HCT116 (cell line): ENCODE results near the gene KRT2. TPM values are rescaled to one million over a fixed set of nuclear protein-coding genes. Genes with fewer than 3 reads are reported as not detected.

Experiments
- ATAC-seq: fragments of 200-7000 bp; cut with Tn5 transposase; 2 replicates; pipeline ENCODE4 v1.9.1; 2020; ENCODE audit warnings: mild to moderate bottlenecking, moderate library complexity
- BruUV-seq: library from RNA; stranded (reverse); fragments of 400-500 nt; replicated peaks from 2 replicates; lab custom pipeline; 2021; lab: Mats Ljungman, UMichigan
- CTCF ChIA-PET: fragments of 300-600 bp; sonication (Branson Sonifier 250); formaldehyde crosslinking; loops from one replicate; lab custom pipeline; 2021; ENCODE audit warnings: antibody characterized with exemption; lab: Charles Lee
- POLR2A ChIA-PET: fragments of 300-600, 350-600 bp; sonication (Branson Sonifier 250); formaldehyde crosslinking; loops from one replicate; lab custom pipeline; 2021; ENCODE audit warnings: antibody characterized with exemption; lab: Charles Lee
- RAD21 ChIA-PET, 2 experiments: fragments of 300-600 bp; sonication (Branson Sonifier 250); formaldehyde crosslinking; loops; one replicate each; lab custom pipeline; 2023; ENCODE audit warnings: low total read pairs in 2 of 2; ENCODE audit not compliant: uncharacterized antibody in 2 of 2, unreplicated experiment in 2 of 2, low non-redundant PET in 1 of 2; lab: Charles Lee
- DNase-seq: peaks from one replicate; pipeline ENCODE4 v3.0.0-alpha.2; 2010; ENCODE audit warnings: low read depth, low spot score
- H2AFZ ChIP-seq: fragments of 200-600 bp; shearing (Covaris generic), sonication (generic); 2 replicates; pipeline ENCODE4 v1.6.1; 2017; ENCODE audit warnings: low read depth, mixed run types, mixed read lengths, antibody characterized with exemption, low read length; ENCODE audit not compliant: poor library complexity, severe bottlenecking
- H3K27ac ChIP-seq: 2 replicates; pipeline ENCODE4 v1.5.1; 2012; ENCODE audit warnings: low read depth, low read length
- H3K27me3 ChIP-seq: fragments of 200-600 bp; sonication (generic); 2 replicates; pipeline ENCODE4 v1.6.1; 2016; ENCODE audit warnings: mixed run types, low read length, mixed read lengths; ENCODE audit not compliant: insufficient read depth
- H3K36me3 ChIP-seq, 2 experiments: fragments of 200-500 bp in 1 of 2; fragments of 200-600 bp in 1 of 2; sonication (Bioruptor generic) in 1 of 2; sonication (generic) in 1 of 2; 2 replicates each; pipeline versions ENCODE4 v1.5.1 to v1.6.1; 2014 to 2016; ENCODE audit warnings: low read length in 2 of 2, inconsistent platforms in 1 of 2, mixed read lengths in 1 of 2, mixed run types in 1 of 2; ENCODE audit not compliant: insufficient read depth in 2 of 2, control insufficient read depth in 1 of 2
- H3K4me1 ChIP-seq, 2 experiments: fragments of 200-600 bp in 1 of 2; sonication (generic) in 1 of 2; 2 replicates each; pipeline versions ENCODE4 v1.5.1 to v1.6.1; 2012 to 2017; ENCODE audit warnings: low read length in 2 of 2, inconsistent platforms in 1 of 2, mild to moderate bottlenecking in 1 of 2, mixed read lengths in 1 of 2, mixed run types in 1 of 2, moderate library complexity in 1 of 2; ENCODE audit not compliant: insufficient read depth in 2 of 2, control insufficient read depth in 1 of 2
- H3K4me2 ChIP-seq: fragments of 200-600 bp; sonication (generic); 2 replicates; pipeline ENCODE4 v1.6.1; 2017; ENCODE audit warnings: mixed run types, low read length, mixed read lengths
- H3K4me3 ChIP-seq, 2 experiments: fragments of 200-600 bp in 1 of 2; sonication (generic) in 1 of 2; replicated peaks in 1 of 2; 2 replicates each; pipeline ENCODE4 v1.5.1; 2011 to 2016; ENCODE audit warnings: low read length in 2 of 2, control low read depth in 1 of 2, low read depth in 1 of 2, mild to moderate bottlenecking in 1 of 2, mixed read lengths in 1 of 2, mixed run types in 1 of 2
- H3K79me2 ChIP-seq: fragments of 200-600 bp; sonication (generic); 2 replicates; pipeline ENCODE4 v1.6.1; 2017; ENCODE audit warnings: mild to moderate bottlenecking, mixed run types, low read length, moderate library complexity, mixed read lengths; ENCODE audit not compliant: insufficient read depth
- H3K9ac ChIP-seq: fragments of 200-600 bp; sonication (generic); 2 replicates; pipeline ENCODE4 v1.6.1; 2016; ENCODE audit warnings: low read length, mixed read lengths
- H3K9me2 ChIP-seq: fragments of 200-600 bp; sonication (generic), shearing (Covaris generic); 2 replicates; pipeline ENCODE4 v1.6.1; 2017; ENCODE audit warnings: mixed run types, mild to moderate bottlenecking, moderate library complexity; ENCODE audit not compliant: insufficient read depth
- H3K9me3 ChIP-seq, 2 experiments: fragments of 200-500 bp in 1 of 2; fragments of 200-600 bp in 1 of 2; sonication (Bioruptor generic) in 1 of 2; sonication (generic) in 1 of 2; 2 replicates each; pipeline ENCODE4 v1.6.1; 2014 to 2017; ENCODE audit warnings: low read length in 2 of 2, mixed read lengths in 2 of 2, inconsistent platforms in 1 of 2, low read depth in 1 of 2, mild to moderate bottlenecking in 1 of 2, mixed run types in 1 of 2, moderate library complexity in 1 of 2; ENCODE audit not compliant: control insufficient read depth in 1 of 2, insufficient read depth in 1 of 2
- H4K20me1 ChIP-seq: fragments of 200-600 bp; sonication (generic), shearing (Covaris generic); 2 replicates; pipeline ENCODE4 v1.6.1; 2017; ENCODE audit warnings: mixed run types, mild to moderate bottlenecking, moderate library complexity; ENCODE audit not compliant: insufficient read depth
- CBX3 ChIP-seq: IDR thresholded peaks from 2 replicates; pipeline ENCODE4 v1.6.1; 2012; ENCODE audit warnings: low read depth
- CEBPB ChIP-seq: IDR thresholded peaks from 2 replicates; pipeline ENCODE4 v1.6.1; 2012; ENCODE audit warnings: low read depth
- ELF1 ChIP-seq: IDR thresholded peaks from 2 replicates; pipeline ENCODE4 v1.6.1; 2012; ENCODE audit warnings: low read depth, borderline replicate concordance
- EZH2phosphoT487 ChIP-seq: fragments of 200-600 bp; IDR thresholded peaks from 2 replicates; pipeline ENCODE4 v1.6.1; 2018; ENCODE audit warnings: antibody characterized with exemption, borderline replicate concordance
- POLR2AphosphoS5 ChIP-seq: IDR thresholded peaks from 2 replicates; pipeline ENCODE4 v1.6.1; 2011; ENCODE audit warnings: mild to moderate bottlenecking, low read depth, low read length, moderate library complexity
- SRF ChIP-seq: IDR thresholded peaks from 2 replicates; pipeline ENCODE4 v1.6.1; 2012; ENCODE audit warnings: low read depth
- TCF7L2 ChIP-seq: IDR thresholded peaks from 2 replicates; pipeline ENCODE4 v1.7.0; 2011; ENCODE audit warnings: borderline replicate concordance, inconsistent platforms; ENCODE audit not compliant: insufficient read depth, insufficient read length; ENCODE audit errors: extremely low read depth
- intact Hi-C: fragments of 100-400 bp; cut with micrococcal nuclease; formaldehyde crosslinking; loops from 2 replicates; pipeline ENCODE4 v1.10.0; 2022
- total RNA-seq: library from RNA; stranded (reverse); gene quantifications from one replicate; pipeline ENCODE4 v1.2.1, GENCODE V29; 2021; ENCODE audit not compliant: unreplicated experiment
- TF ChIP-seq, protein P1 (sequence below): IDR thresholded peaks from 2 replicates; pipeline ENCODE4 v1.6.1; 2012; ENCODE audit warnings: low read depth

Gene KRT2
- total RNA-seq, 1 experiment from 2014 or later, result not detected

DNA sequence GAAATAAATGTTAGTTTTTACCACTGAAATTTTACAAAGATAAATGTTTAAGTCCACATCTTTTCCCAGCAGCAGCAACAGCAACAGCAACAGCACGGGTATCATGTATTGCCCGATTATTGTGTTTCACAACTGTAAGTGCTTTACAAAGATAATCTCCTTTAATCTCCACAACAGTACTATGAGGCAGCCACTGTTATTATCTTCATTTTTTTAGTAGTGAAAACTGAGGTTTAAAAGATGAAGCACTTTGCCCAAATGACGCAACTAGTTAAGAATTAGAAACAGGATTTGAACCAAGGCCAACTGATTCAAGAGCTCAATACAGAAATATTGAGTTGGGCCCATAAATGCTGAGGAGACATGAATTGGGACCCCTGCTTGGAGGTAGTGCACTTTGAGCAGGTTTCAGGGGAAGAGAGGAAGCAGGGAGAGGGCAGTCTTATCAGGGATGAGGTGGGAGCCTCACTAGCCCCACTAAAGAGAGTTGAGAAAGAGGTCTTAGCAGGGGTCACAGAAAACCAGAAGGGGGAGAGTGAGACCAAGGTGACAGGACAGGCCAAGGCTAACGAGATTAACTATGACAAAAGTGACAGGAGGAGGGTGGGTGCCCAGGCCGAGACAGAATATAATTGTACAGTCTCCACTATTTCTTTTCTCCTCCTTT, 15.3 kb downstream of the KRT2 start:
- ChIA-PET CTCF (no interaction called here), POLR2A (no interaction called here)

More for the DNA sequence above, 15.3 kb downstream of the KRT2 start:
- Histone ChIP-seq H3K4me3 (no peak overlapping the region), H3K79me2 (no peaks in the 10 kb centered on the region), H3K4me2 (no peak overlapping the region), H2AFZ (no peak overlapping the region), H3K36me3 (no peaks in the 10 kb centered on the region), H3K9me3 (no peaks in the 10 kb centered on the region), H3K27me3 (no peaks in the 10 kb centered on the region), H3K4me1 (no peaks in the 10 kb centered on the region), H3K9me2 (no peaks in the 10 kb centered on the region), H3K27ac (no peak overlapping the region), H3K9ac (no peak overlapping the region), H4K20me1 (no peaks in the 10 kb centered on the region)
- ATAC-seq (no peak), DNase-seq (no peak)
- no TSS peak for BruUV-seq
- TF ChIP-seq CBX3, result no peak
- no peak for TF ChIP-seq TCF7L2
- no peak for TF ChIP-seq POLR2AphosphoS5
- no peak for TF ChIP-seq CEBPB
- no peak for TF ChIP-seq SRF
- TF ChIP-seq ELF1, result no peak
- TF ChIP-seq, protein P1, sequence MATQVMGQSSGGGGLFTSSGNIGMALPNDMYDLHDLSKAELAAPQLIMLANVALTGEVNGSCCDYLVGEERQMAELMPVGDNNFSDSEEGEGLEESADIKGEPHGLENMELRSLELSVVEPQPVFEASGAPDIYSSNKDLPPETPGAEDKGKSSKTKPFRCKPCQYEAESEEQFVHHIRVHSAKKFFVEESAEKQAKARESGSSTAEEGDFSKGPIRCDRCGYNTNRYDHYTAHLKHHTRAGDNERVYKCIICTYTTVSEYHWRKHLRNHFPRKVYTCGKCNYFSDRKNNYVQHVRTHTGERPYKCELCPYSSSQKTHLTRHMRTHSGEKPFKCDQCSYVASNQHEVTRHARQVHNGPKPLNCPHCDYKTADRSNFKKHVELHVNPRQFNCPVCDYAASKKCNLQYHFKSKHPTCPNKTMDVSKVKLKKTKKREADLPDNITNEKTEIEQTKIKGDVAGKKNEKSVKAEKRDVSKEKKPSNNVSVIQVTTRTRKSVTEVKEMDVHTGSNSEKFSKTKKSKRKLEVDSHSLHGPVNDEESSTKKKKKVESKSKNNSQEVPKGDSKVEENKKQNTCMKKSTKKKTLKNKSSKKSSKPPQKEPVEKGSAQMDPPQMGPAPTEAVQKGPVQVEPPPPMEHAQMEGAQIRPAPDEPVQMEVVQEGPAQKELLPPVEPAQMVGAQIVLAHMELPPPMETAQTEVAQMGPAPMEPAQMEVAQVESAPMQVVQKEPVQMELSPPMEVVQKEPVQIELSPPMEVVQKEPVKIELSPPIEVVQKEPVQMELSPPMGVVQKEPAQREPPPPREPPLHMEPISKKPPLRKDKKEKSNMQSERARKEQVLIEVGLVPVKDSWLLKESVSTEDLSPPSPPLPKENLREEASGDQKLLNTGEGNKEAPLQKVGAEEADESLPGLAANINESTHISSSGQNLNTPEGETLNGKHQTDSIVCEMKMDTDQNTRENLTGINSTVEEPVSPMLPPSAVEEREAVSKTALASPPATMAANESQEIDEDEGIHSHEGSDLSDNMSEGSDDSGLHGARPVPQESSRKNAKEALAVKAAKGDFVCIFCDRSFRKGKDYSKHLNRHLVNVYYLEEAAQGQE, result no peak
- TF ChIP-seq EZH2phosphoT487, result no peak
- intact Hi-C loops, result no loop called here
- RAD21 ChIA-PET, result no interaction called here
